ENCODE data around the gene DNM1L. TPM values are rescaled to one million over a fixed set of nuclear protein-coding genes. Genes with fewer than 3 reads are reported as not detected.

Gene DNM1L
- total RNA-seq, 1 donor from 2014 or later, result 82.1 TPM

GRCh38 chr12:32753605-32754004, 74.5 kb downstream of the DNM1L start:
- H3K4me3 Mint-ChIP-seq (ENCODE audit: unreplicated experiment), result peak overlapping the region; percentile 91
- peaks cover 17% of the 10 kb centered on the region for H3K4me1 Mint-ChIP-seq (ENCODE audit: unreplicated experiment)
- peak overlapping the region; percentile 87 for H3K27ac Mint-ChIP-seq (ENCODE audit: unreplicated experiment)
- peaks cover 19% of the 10 kb centered on the region for H3K36me3 Mint-ChIP-seq (ENCODE audit: low read depth, unreplicated experiment)
- no peak for DNase-seq (ENCODE audit: low spot score)
- peaks cover 2% of the 10 kb centered on the region for H3K27me3 Mint-ChIP-seq (ENCODE audit: unreplicated experiment)
- no peak for TF ChIP-seq CTCF (IDR thresholded peaks at IDR 0.05; ENCODE audit: unreplicated experiment)
- H3K9me3 Mint-ChIP-seq (ENCODE audit: unreplicated experiment), result no peaks in the 10 kb centered on the region

- Mint-ChIP-seq H3K27me3 (ENCODE audit: unreplicated experiment) (peaks cover 2% of the 10 kb centered on the region), H3K9me3 (ENCODE audit: unreplicated experiment) (no peaks in the 10 kb centered on the region), H3K36me3 (ENCODE audit: low read depth, unreplicated experiment) (peaks cover 19% of the 10 kb centered on the region), H3K4me3 (ENCODE audit: unreplicated experiment) (peak overlapping the region; percentile 91), H3K4me1 (ENCODE audit: unreplicated experiment) (peaks cover 17% of the 10 kb centered on the region), H3K27ac (ENCODE audit: unreplicated experiment) (peak overlapping the region; percentile 87)
- DNase-seq (ENCODE audit: low spot score), result no peak
- TF ChIP-seq CTCF (IDR thresholded peaks at IDR 0.05; ENCODE audit: unreplicated experiment), result no peak
Measured at GRCh38 chr12:32754111-32754510, 75.0 kb downstream of the DNM1L start.

- H3K4me3 Mint-ChIP-seq (ENCODE audit: unreplicated experiment), result peak overlapping the region; percentile 91
- H3K27me3 Mint-ChIP-seq (ENCODE audit: unreplicated experiment), result peaks cover 2% of the 10 kb centered on the region
- peak overlapping the region; percentile 88 for H3K27ac Mint-ChIP-seq (ENCODE audit: unreplicated experiment)
- peaks cover 15% of the 10 kb centered on the region for H3K36me3 Mint-ChIP-seq (ENCODE audit: low read depth, unreplicated experiment)
- TF ChIP-seq CTCF (IDR thresholded peaks at IDR 0.05; ENCODE audit: unreplicated experiment), result peak; percentile 75
- H3K9me3 Mint-ChIP-seq (ENCODE audit: unreplicated experiment), result no peaks in the 10 kb centered on the region
- peak; percentile 87 for DNase-seq (ENCODE audit: low spot score)
- H3K4me1 Mint-ChIP-seq (ENCODE audit: unreplicated experiment), result peaks cover 17% of the 10 kb centered on the region
Measured at GRCh38 chr12:32755051-32755653, 76.1 kb downstream of the DNM1L start.

GRCh38 chr12:32755654-32756475, 76.8 kb downstream of the DNM1L start, which contains the start of gene YARS2:
Gene YARS2, minus strand, starts transcription at chr12:32755897. Its CDS starts 23 bp downstream, at chr12:32755874.
- Mint-ChIP-seq H3K27ac (ENCODE audit: unreplicated experiment) (peak within 1 kb of the TSS; percentile 88), H3K9me3 (ENCODE audit: unreplicated experiment) (no peaks in the 10 kb centered on the region), H3K4me1 (ENCODE audit: unreplicated experiment) (peaks cover 17% of the 10 kb centered on the region), H3K4me3 (ENCODE audit: unreplicated experiment) (peak within 1 kb of the TSS; percentile 91), H3K27me3 (ENCODE audit: unreplicated experiment) (peaks cover 2% of the 10 kb centered on the region), H3K36me3 (ENCODE audit: low read depth, unreplicated experiment) (peaks cover 11% of the 10 kb centered on the region)
- peak; percentile 80 for DNase-seq (ENCODE audit: low spot score)
- TF ChIP-seq CTCF (IDR thresholded peaks at IDR 0.05; ENCODE audit: unreplicated experiment), result peak; percentile 70
